Glutamatergic neuron (in vitro differentiated cells): ENCODE measurements around the gene RNPC3. TPM values are rescaled to one million over a fixed set of nuclear protein-coding genes. Genes with fewer than 3 reads are reported as not detected.
A peak's percentile ranks its signal among the peaks of the same experiment; 100 is the strongest.

Experiments
- DNase-seq: peaks from one replicate; pipeline ENCODE4 v3.0.0; 2022
- H3K27ac Mint-ChIP-seq: one replicate; pipeline ENCODE4 v1.8.0; 2020; ENCODE audit warnings: mild to moderate bottlenecking, mixed read lengths, inconsistent platforms; ENCODE audit not compliant: unreplicated experiment
- H3K27me3 Mint-ChIP-seq: one replicate; pipeline ENCODE4 v1.8.0; 2020; ENCODE audit warnings: mild to moderate bottlenecking, moderate library complexity, mixed read lengths, inconsistent platforms; ENCODE audit not compliant: unreplicated experiment
- H3K36me3 Mint-ChIP-seq: one replicate; pipeline ENCODE4 v1.8.0; 2020; ENCODE audit warnings: mild to moderate bottlenecking, mixed read lengths, inconsistent platforms; ENCODE audit not compliant: unreplicated experiment
- H3K4me1 Mint-ChIP-seq: one replicate; pipeline ENCODE4 v1.8.0; 2020; ENCODE audit warnings: mild to moderate bottlenecking, low read depth, mixed read lengths, inconsistent platforms; ENCODE audit not compliant: unreplicated experiment
- H3K4me3 Mint-ChIP-seq: one replicate; pipeline ENCODE4 v1.8.0; 2020; ENCODE audit warnings: mild to moderate bottlenecking, mixed read lengths, inconsistent platforms; ENCODE audit not compliant: unreplicated experiment
- H3K9me3 Mint-ChIP-seq: one replicate; pipeline ENCODE4 v1.8.0; 2020; ENCODE audit warnings: mild to moderate bottlenecking, moderate library complexity, mixed read lengths, inconsistent platforms; ENCODE audit not compliant: unreplicated experiment
- total RNA-seq: library from RNA; stranded (reverse); fragmentation: NEBNext Ultra II Directional; extraction: Animal tissue kit (Norgen Biotek cat#: 25700); gene quantifications from one replicate; pipeline ENCODE4 v1.2.1, GENCODE V29; 2021; ENCODE audit not compliant: unreplicated experiment
- TF ChIP-seq, protein P1 (sequence below): fragments of 200-600 bp; sonication (generic); IDR thresholded peaks from one replicate; pipeline ENCODE4 v1.5.0; 2021; ENCODE audit not compliant: partially characterized antibody, unreplicated experiment

The RNPC3 gene
- total RNA-seq, 1 donor from 2014 or later = 33.8 TPM

GRCh38 chr1:103523346-103523745 lies 2.2 kb upstream of the RNPC3 start:
- no peak for DNase-seq
- Mint-ChIP-seq H3K27me3 (peaks cover 9% of the 10 kb centered on the region), H3K4me1 (peaks cover 10% of the 10 kb centered on the region), H3K9me3 (peaks cover 10% of the 10 kb centered on the region), H3K36me3 (no peaks in the 10 kb centered on the region), H3K4me3 (no peak overlapping the region), H3K27ac (no peak overlapping the region)
- TF ChIP-seq, protein P1, sequence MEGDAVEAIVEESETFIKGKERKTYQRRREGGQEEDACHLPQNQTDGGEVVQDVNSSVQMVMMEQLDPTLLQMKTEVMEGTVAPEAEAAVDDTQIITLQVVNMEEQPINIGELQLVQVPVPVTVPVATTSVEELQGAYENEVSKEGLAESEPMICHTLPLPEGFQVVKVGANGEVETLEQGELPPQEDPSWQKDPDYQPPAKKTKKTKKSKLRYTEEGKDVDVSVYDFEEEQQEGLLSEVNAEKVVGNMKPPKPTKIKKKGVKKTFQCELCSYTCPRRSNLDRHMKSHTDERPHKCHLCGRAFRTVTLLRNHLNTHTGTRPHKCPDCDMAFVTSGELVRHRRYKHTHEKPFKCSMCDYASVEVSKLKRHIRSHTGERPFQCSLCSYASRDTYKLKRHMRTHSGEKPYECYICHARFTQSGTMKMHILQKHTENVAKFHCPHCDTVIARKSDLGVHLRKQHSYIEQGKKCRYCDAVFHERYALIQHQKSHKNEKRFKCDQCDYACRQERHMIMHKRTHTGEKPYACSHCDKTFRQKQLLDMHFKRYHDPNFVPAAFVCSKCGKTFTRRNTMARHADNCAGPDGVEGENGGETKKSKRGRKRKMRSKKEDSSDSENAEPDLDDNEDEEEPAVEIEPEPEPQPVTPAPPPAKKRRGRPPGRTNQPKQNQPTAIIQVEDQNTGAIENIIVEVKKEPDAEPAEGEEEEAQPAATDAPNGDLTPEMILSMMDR = no peak

- TF ChIP-seq, protein P1 = no peak
- H3K27ac Mint-ChIP-seq = no peak overlapping the region
- peaks cover 12% of the 10 kb centered on the region for H3K4me1 Mint-ChIP-seq
- peak overlapping the region; percentile 84 for H3K4me3 Mint-ChIP-seq
- peaks cover 10% of the 10 kb centered on the region for H3K9me3 Mint-ChIP-seq
- peaks cover 9% of the 10 kb centered on the region for H3K27me3 Mint-ChIP-seq
- no peaks in the 10 kb centered on the region for H3K36me3 Mint-ChIP-seq
- no peak for DNase-seq
These were observed 339 bp upstream of the RNPC3 start for GRCh38 chr1:103525114-103525606.

GRCh38 chr1:103527331-103527730 lies 1.8 kb downstream of the RNPC3 start:
- no peak for DNase-seq
- Mint-ChIP-seq H3K4me1 (peaks cover 12% of the 10 kb centered on the region), H3K36me3 (no peaks in the 10 kb centered on the region), H3K4me3 (peak overlapping the region; percentile 86), H3K27me3 (peaks cover 9% of the 10 kb centered on the region), H3K27ac (no peak overlapping the region), H3K9me3 (peaks cover 10% of the 10 kb centered on the region)
- TF ChIP-seq, protein P1 = no peak

- no peak for DNase-seq
- Mint-ChIP-seq H3K36me3 (no peaks in the 10 kb centered on the region), H3K27me3 (peaks cover 8% of the 10 kb centered on the region), H3K27ac (no peak overlapping the region), H3K4me3 (no peak overlapping the region), H3K4me1 (peaks cover 12% of the 10 kb centered on the region), H3K9me3 (peaks cover 6% of the 10 kb centered on the region)
- TF ChIP-seq, protein P1 = no peak
These were observed 4.2 kb downstream of the RNPC3 start for GRCh38 chr1:103529746-103530145.

DNA sequence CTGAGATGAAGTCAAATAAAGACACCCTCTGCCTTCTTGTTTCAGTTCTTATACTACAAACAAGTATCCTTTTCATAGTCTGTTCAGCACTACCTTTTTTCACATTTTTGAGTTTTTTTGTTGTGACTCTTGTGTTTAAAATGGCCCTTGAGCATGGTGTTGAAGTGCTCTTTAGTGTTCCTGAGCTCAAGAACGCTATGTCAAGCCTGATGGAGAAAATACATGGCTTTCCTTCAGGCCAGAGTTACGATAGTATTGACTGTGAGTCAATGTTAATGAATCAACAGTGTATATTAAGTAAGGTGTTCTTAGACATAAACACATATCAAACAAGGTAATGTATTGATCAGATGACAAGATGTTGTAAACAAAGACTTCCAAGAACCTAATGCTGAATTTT lies 12.7 kb downstream of the RNPC3 start:
- Mint-ChIP-seq H3K4me3 (no peak overlapping the region), H3K36me3 (no peaks in the 10 kb centered on the region), H3K4me1 (no peaks in the 10 kb centered on the region), H3K27ac (no peak overlapping the region), H3K9me3 (no peaks in the 10 kb centered on the region), H3K27me3 (no peaks in the 10 kb centered on the region)
- TF ChIP-seq, protein P1 = no peak
- no peak for DNase-seq
